Measurements from ENCODE around the gene SCN5A.

DNA sequence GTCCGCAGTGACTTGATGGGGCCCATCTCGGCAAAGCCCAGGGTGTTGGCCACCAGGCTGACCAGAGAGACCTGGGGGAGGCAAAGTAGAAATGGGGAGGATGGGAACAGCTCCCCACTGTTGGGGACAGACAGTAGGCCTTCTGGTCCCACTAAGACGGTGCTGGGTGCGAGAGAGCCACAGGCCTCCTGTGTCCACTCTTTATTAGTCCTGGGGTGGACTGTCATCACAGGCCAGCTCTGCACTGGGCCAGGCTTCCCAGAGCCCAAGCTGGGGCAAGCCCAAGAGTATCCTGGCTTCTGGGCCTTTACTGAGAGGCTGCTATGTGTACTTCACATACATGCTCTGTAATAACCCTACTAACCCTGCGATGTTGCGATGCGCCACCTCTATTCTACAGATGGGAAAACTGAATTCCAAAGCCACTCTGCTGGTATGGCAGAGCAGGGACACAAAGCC, 87.0 kb downstream of the SCN5A start:
- TF ChIP-seq, protein P1, sequence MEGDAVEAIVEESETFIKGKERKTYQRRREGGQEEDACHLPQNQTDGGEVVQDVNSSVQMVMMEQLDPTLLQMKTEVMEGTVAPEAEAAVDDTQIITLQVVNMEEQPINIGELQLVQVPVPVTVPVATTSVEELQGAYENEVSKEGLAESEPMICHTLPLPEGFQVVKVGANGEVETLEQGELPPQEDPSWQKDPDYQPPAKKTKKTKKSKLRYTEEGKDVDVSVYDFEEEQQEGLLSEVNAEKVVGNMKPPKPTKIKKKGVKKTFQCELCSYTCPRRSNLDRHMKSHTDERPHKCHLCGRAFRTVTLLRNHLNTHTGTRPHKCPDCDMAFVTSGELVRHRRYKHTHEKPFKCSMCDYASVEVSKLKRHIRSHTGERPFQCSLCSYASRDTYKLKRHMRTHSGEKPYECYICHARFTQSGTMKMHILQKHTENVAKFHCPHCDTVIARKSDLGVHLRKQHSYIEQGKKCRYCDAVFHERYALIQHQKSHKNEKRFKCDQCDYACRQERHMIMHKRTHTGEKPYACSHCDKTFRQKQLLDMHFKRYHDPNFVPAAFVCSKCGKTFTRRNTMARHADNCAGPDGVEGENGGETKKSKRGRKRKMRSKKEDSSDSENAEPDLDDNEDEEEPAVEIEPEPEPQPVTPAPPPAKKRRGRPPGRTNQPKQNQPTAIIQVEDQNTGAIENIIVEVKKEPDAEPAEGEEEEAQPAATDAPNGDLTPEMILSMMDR (conservative IDR thresholded peaks at IDR 0.05 in 1 of 2, IDR thresholded peaks at IDR 0.05 in 1 of 2; ENCODE audit: extremely low read depth in 1 of 2, insufficient read depth in 1 of 2, low read depth in 1 of 2, low read length in 2 of 2): no peak
- TF ChIP-seq EZH2 (IDR thresholded peaks at IDR 0.05; ENCODE audit: borderline replicate concordance, low read length): no peak

Measured in mammary epithelial cell (primary cell).